Heart left ventricle (tissue), 16 donors: Measurements from ENCODE around the gene C1orf159. TPM values are rescaled to one million over a fixed set of nuclear protein-coding genes. Genes with fewer than 3 reads are reported as not detected.

Experiments used
- ATAC-seq, 4 donors: fragments of 200-7000 bp; cut with Tn5 transposase; one replicate each; pipeline ENCODE4 v1.9.1; 2020 to 2022; ENCODE audit warnings: moderate library complexity in 4 of 4, mild to moderate bottlenecking in 3 of 4, moderate number of reproducible peaks in 1 of 4
- DNase-seq, 5 donors: peaks; one replicate each; pipeline ENCODE4 v3.0.0-alpha.2; 2020
- H3K27ac ChIP-seq, 12 donors: fragments of 200-600 bp; sonication (generic) in 4 of 12; one replicate each; pipeline versions ENCODE4 v1.5.0 to v1.8.0; 2016 to 2022; ENCODE audit warnings: mild to moderate bottlenecking in 2 of 12
- H3K27me3 ChIP-seq, 9 donors: fragments of 200-600 bp; sonication (generic) in 2 of 9; one replicate each; pipeline versions ENCODE4 v1.5.1 to v1.8.0; 2016 to 2022; ENCODE audit warnings: mild to moderate bottlenecking in 3 of 9
- H3K36me3 ChIP-seq, 9 donors: fragments of 200-600 bp; sonication (generic) in 2 of 9; one replicate each; pipeline versions ENCODE4 v1.5.0 to v1.8.0; 2018 to 2022; ENCODE audit warnings: mild to moderate bottlenecking in 2 of 9
- H3K4me1 ChIP-seq, 12 donors: fragments of 200-600 bp; sonication (generic) in 4 of 12; one replicate each; pipeline versions ENCODE4 v1.5.0 to v1.8.0; 2016 to 2022; ENCODE audit warnings: mild to moderate bottlenecking in 3 of 12
- H3K4me3 ChIP-seq, 12 donors: fragments of 200-600 bp; sonication (generic) in 4 of 12; one replicate each; pipeline versions ENCODE4 v1.5.0 to v1.8.0; 2017 to 2022; ENCODE audit warnings: mild to moderate bottlenecking in 9 of 12, moderate library complexity in 4 of 12
- H3K9me3 ChIP-seq, 12 donors: fragments of 200-600 bp; sonication (generic) in 4 of 12; one replicate each; pipeline versions ENCODE4 v1.5.0 to v1.8.0; 2016 to 2022; ENCODE audit warnings: mild to moderate bottlenecking in 1 of 12
- CTCF ChIP-seq, 12 donors: fragments of 200-600 bp; sonication (generic) in 4 of 12; IDR thresholded peaks; one replicate each; pipeline versions ENCODE4 v1.5.0 to v1.8.0; 2018 to 2022; ENCODE audit warnings: antibody characterized with exemption in 12 of 12, mild to moderate bottlenecking in 5 of 12
- POLR2A ChIP-seq, 2 donors: fragments of 450-650 bp; IDR thresholded peaks; one replicate each; pipeline ENCODE4 v1.6.1; 2017; ENCODE audit warnings: antibody characterized with exemption in 2 of 2, mild to moderate bottlenecking in 2 of 2, moderate library complexity in 2 of 2
- WGBS, 4 donors: extraction: QIAGEN DNeasy Blood & Tissue Kit in 2 of 4; methylation state at CpG; one replicate each; pipeline versions ENCODE4 v1.1.5 to v1.1.7; 2013 to 2018; 5-methylcytosine and 5-hydroxymethylcytosine counted together
- intact Hi-C, 10 donors: fragments of 100-400 bp; cut with DNase I; formaldehyde crosslinking; loops; one replicate each; pipeline versions ENCODE4 v1.11.1 to v1.14.2; 2022
- polyA plus RNA-seq, 2 donors: library from polyadenylated mRNA; stranded (reverse); fragments of 200-250 nt; gene quantifications; one replicate each; pipeline ENCODE4 v1.2.3, GENCODE V29; 2013
- total RNA-seq, 9 donors: library from RNA; depleted of rRNA in 2 of 9; stranded (reverse); fragments of >200 nt in 2 of 9; fragmentation: NEBNext Ultra II Directional in 3 of 9; extraction: Animal tissue kit (Norgen Biotek cat#: 25700) in 3 of 9; gene quantifications; one replicate each; pipeline versions ENCODE4 v1.1.0 to v1.2.4, GENCODE V29; 2016 to 2023
- donor health status: ischemic (EF 13 %, LVEDD 7.1; RV severe dilation, severe dysfunction).
- donor health status: healthy with polysubstance abuse.
- donor health status: DM: no; HTN: yes; CAD: no.
- donor health status: DM: no; HTN: no; CAD: no.
- donor health status: ischemic (EF 25% LVEDD 6.9; RV normal size, moderate dysfunction).
- donor health status: ischemic (EF 25% LVEDD 5.7; RV mildly dilated, moderate dysfunction).
- donor health status: healthy.
- donor health status: DM: yes; HTN: yes; CAD: no.
- donor health status: ischemic (EF 35%, LVEDD 5.7; RV mildly dilated, moderate dysfunction).
- donor health status: nonischemic (EF 11% LVEDD 7.7; RV severe dilation, severe dysfunction).
- donor health status: DM: yes; HTN: yes; CAD: no.
- donor health status: PGD.
- donor health status: ischemic (EF 29% LVEDD 5.4; RV normal size, mild dysfunction).
- donor health status: nonischemic (EF 23%, LVEDD 6.1; RV moderate dilation, normal function).

Gene C1orf159
- total and polyA plus RNA-seq, 11 donors: 3.7 to 7.2 (median 4.4) TPM

DNA sequence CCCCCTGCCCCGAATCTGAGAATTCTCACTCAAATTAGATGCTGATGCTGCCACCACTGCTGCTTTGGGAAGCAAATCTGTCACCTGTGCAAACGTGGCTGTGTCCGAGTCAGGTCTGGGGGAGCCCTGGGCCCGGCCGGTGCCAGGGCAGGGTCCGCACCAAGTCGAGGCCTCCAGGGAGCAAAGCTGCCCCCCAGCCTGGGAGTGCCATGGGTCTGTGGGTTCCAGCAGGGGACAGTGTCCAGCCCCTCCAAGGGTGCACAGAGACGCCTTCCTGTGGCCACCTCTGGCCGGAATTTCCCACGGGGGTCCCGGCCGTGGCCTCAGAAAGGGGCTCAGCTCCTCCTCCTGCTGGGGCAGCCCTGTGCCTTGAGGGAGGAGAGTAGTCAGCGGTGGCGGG lies 30.1 kb upstream of the C1orf159 start:
- DNase-seq: no peak
- TF ChIP-seq CTCF (IDR thresholded peaks at IDR 0.05): no peak
- no peak for TF ChIP-seq POLR2A (IDR thresholded peaks at IDR 0.05)
- intact Hi-C loops: no loop called here
- H3K36me3 ChIP-seq: no peaks in the 10 kb centered on the region
- no peaks in the 10 kb centered on the region for H3K9me3 ChIP-seq
- no peak overlapping the region for H3K4me3 ChIP-seq
- H3K27me3 ChIP-seq: peaks cover 0 to 15% (median 7%) of the 10 kb centered on the region in 9 donors
- no peak overlapping the region for H3K27ac ChIP-seq
- no peak for ATAC-seq
- 76 to 89% (median 80%) methylated on average over 11 to 14 of the region's 14 CpGs for WGBS, 4 donors
- H3K4me1 ChIP-seq: peaks cover 0 to 6% (median 0%) of the 10 kb centered on the region in 12 donors

- H3K4me1 ChIP-seq: peaks cover 0 to 6% (median 0%) of the 10 kb centered on the region in 12 donors
- H3K27me3 ChIP-seq: peaks cover 0 to 18% (median 11%) of the 10 kb centered on the region in 9 donors
- no peak overlapping the region for H3K4me3 ChIP-seq
- H3K9me3 ChIP-seq: no peaks in the 10 kb centered on the region
- ATAC-seq (no peak), DNase-seq (no peak)
- intact Hi-C loops: no loop called here
- H3K27ac ChIP-seq: no peak overlapping the region
- H3K36me3 ChIP-seq: no peaks in the 10 kb centered on the region
- no peak for TF ChIP-seq CTCF (IDR thresholded peaks at IDR 0.05)
- TF ChIP-seq POLR2A (IDR thresholded peaks at IDR 0.05): no peak
- WGBS, 4 donors: 86 to 95% (median 91%) methylated on average over 5 to 9 of the region's 9 CpGs
These were observed 29.6 kb upstream of the C1orf159 start for GRCh38 chr1:1145547-1145914.

DNA sequence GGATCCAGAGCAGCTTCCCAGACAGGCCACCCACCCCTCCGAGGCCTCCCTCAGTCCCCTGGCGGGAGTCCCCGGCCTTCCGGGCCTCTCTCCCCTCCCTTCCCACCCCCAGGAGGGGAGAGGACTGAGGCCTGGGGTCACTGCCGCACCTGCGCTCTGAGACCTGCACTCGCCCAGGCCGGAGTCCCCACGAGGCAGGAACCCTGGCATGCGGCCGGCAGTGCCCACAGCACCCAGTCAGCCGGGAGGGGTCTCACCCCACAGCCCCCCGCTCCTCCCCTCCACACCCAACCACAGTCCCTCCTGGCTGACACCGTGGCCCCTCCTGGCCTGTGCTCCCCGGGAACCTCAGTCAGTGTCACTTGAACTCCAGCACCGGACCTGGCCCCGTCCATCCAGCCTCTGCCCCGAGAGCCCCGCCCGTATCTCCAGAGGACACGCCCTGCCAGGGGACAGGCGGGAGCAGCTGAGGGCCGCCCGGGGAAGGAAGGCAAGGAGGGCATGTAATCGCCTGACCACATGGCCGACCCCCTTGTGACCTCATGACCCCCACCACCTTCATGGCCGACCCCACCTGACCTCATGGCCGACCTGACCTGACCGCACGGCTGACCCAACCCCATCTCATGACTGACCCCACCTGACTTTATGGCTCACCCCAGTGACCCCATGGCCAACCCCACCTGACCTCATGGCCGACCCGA lies 29.1 kb upstream of the C1orf159 start:
- TF ChIP-seq POLR2A (IDR thresholded peaks at IDR 0.05): no peak
- no peak for TF ChIP-seq CTCF (IDR thresholded peaks at IDR 0.05)
- Histone ChIP-seq H3K27me3 (peaks cover 0 to 19% (median 11%) of the 10 kb centered on the region in 9 donors), H3K27ac (no peak overlapping the region), H3K9me3 (no peaks in the 10 kb centered on the region), H3K4me3 (no peak overlapping the region), H3K36me3 (no peaks in the 10 kb centered on the region), H3K4me1 (peaks cover 0 to 6% (median 0%) of the 10 kb centered on the region in 12 donors)
- DNase-seq: no peak
- no peak for ATAC-seq
- WGBS, 4 donors: 79 to 89% (median 81%) methylated on average over 17 to 32 of the region's 32 CpGs
- intact Hi-C loops: no loop called here

GRCh38 chr1:1144122-1144842 lies 28.4 kb upstream of the C1orf159 start:
- no peak for TF ChIP-seq CTCF (IDR thresholded peaks at IDR 0.05)
- TF ChIP-seq POLR2A (IDR thresholded peaks at IDR 0.05): no peak
- Histone ChIP-seq H3K27ac (peak overlapping the region in 1 of 12 donors; percentile 62), H3K4me3 (no peak overlapping the region), H3K4me1 (peaks cover 0 to 6% (median 0%) of the 10 kb centered on the region in 12 donors), H3K36me3 (no peaks in the 10 kb centered on the region), H3K9me3 (no peaks in the 10 kb centered on the region), H3K27me3 (peaks cover 0 to 19% (median 11%) of the 10 kb centered on the region in 9 donors)
- DNase-seq: no peak
- 58 to 77% (median 66%) methylated on average over 31 to 42 of the region's 42 CpGs for WGBS, 4 donors
- intact Hi-C loops: no loop called here
- ATAC-seq: no peak
